SK-N-MC (cell line): Measurements from ENCODE around the gene INO80B.
"Not testable (repeated sequence)": the region's sequence is repeated elsewhere in the genome, so short reads cannot be mapped to it uniquely, and the experiment has no call there.

Experiments
- EZH2 ChIP-seq: fragments of 200-600 bp; sonication (generic); IDR thresholded peaks from one replicate; pipeline ENCODE4 v1.6.1; 2017; ENCODE audit warnings: antibody characterized with exemption
- FOXP2 ChIP-seq: optimal IDR thresholded peaks from 2 replicates; pipeline ENCODE3; 2011; ENCODE audit warnings: mild to moderate bottlenecking, moderate library complexity; ENCODE audit not compliant: insufficient read depth; ENCODE audit errors: extremely low read length, control extremely low read depth
- POLR2AphosphoS5 ChIP-seq: IDR thresholded peaks from 2 replicates; pipeline ENCODE4 v1.6.1; 2012; ENCODE audit warnings: mild to moderate bottlenecking, low read depth, low read length, borderline replicate concordance

DNA sequence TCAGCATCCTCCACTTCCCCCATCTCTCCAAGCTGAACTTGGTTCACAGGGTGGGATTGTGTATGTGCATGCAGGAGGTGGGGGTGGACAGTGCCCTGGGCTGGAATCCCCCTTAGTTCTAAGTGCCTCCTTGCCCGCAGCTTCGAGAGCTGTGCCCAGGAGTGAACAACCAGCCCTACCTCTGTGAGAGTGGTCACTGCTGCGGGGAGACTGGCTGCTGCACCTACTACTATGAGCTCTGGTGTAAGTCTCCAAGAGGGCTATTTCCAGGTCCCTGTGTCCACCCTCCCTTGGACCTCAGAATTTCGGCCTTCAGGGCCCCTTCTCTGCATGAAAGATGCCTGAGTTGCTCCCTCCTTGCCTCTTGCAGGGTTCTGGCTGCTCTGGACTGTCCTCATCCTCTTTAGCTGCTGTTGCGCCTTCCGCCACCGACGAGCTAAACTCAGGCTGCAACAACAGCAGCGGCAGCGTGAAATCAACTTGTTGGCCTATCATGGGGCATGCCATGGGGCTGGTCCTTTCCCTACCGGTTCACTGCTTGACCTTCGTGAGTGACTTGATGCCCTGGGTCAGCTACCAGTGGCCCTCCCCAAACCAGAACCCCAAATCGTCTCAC lies 4.7 kb downstream of the INO80B start:
- not testable (repeated sequence) for TF ChIP-seq POLR2AphosphoS5, EZH2, FOXP2
